Measurements from ENCODE around the gene CCND2. TPM values are rescaled to one million over a fixed set of nuclear protein-coding genes. Genes with fewer than 3 reads are reported as not detected.
A peak's percentile ranks its signal among the peaks of the same experiment; 100 is the strongest.

Gene CCND2
- total RNA-seq, 1 experiment from 2014 or later: 194 TPM

- DNase-seq (ENCODE audit: low spot score): no peak
- no peak for TF ChIP-seq ZNF232 (CRISPR knock-in tag; IDR thresholded peaks at IDR 0.05)
- no peak for TF ChIP-seq ATF3 (CRISPR knock-in tag; conservative IDR thresholded peaks at IDR 0.05)
- TF ChIP-seq, protein P1, sequence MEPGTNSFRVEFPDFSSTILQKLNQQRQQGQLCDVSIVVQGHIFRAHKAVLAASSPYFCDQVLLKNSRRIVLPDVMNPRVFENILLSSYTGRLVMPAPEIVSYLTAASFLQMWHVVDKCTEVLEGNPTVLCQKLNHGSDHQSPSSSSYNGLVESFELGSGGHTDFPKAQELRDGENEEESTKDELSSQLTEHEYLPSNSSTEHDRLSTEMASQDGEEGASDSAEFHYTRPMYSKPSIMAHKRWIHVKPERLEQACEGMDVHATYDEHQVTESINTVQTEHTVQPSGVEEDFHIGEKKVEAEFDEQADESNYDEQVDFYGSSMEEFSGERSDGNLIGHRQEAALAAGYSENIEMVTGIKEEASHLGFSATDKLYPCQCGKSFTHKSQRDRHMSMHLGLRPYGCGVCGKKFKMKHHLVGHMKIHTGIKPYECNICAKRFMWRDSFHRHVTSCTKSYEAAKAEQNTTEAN (CRISPR knock-in tag; IDR thresholded peaks at IDR 0.05): no peak
- TF ChIP-seq, protein P2, sequence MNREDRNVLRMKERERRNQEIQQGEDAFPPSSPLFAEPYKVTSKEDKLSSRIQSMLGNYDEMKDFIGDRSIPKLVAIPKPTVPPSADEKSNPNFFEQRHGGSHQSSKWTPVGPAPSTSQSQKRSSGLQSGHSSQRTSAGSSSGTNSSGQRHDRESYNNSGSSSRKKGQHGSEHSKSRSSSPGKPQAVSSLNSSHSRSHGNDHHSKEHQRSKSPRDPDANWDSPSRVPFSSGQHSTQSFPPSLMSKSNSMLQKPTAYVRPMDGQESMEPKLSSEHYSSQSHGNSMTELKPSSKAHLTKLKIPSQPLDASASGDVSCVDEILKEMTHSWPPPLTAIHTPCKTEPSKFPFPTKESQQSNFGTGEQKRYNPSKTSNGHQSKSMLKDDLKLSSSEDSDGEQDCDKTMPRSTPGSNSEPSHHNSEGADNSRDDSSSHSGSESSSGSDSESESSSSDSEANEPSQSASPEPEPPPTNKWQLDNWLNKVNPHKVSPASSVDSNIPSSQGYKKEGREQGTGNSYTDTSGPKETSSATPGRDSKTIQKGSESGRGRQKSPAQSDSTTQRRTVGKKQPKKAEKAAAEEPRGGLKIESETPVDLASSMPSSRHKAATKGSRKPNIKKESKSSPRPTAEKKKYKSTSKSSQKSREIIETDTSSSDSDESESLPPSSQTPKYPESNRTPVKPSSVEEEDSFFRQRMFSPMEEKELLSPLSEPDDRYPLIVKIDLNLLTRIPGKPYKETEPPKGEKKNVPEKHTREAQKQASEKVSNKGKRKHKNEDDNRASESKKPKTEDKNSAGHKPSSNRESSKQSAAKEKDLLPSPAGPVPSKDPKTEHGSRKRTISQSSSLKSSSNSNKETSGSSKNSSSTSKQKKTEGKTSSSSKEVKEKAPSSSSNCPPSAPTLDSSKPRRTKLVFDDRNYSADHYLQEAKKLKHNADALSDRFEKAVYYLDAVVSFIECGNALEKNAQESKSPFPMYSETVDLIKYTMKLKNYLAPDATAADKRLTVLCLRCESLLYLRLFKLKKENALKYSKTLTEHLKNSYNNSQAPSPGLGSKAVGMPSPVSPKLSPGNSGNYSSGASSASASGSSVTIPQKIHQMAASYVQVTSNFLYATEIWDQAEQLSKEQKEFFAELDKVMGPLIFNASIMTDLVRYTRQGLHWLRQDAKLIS (CRISPR knock-in tag; IDR thresholded peaks at IDR 0.05; ENCODE audit: borderline replicate concordance): no peak
- TF ChIP-seq TEAD4 (CRISPR knock-in tag; IDR thresholded peaks at IDR 0.05): no peak
- TF ChIP-seq, protein P3, sequence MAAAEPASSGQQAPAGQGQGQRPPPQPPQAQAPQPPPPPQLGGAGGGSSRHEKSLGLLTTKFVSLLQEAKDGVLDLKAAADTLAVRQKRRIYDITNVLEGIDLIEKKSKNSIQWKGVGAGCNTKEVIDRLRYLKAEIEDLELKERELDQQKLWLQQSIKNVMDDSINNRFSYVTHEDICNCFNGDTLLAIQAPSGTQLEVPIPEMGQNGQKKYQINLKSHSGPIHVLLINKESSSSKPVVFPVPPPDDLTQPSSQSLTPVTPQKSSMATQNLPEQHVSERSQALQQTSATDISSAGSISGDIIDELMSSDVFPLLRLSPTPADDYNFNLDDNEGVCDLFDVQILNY (CRISPR knock-in tag; IDR thresholded peaks at IDR 0.05): no peak
- TF ChIP-seq ZNF416 (CRISPR knock-in tag; IDR thresholded peaks at IDR 0.05): no peak
- no peak for TF ChIP-seq NR1H2 (CRISPR knock-in tag; IDR thresholded peaks at IDR 0.05)
- no peak for TF ChIP-seq TEAD1 (CRISPR knock-in tag; IDR thresholded peaks at IDR 0.05)
- TF ChIP-seq, protein P4, sequence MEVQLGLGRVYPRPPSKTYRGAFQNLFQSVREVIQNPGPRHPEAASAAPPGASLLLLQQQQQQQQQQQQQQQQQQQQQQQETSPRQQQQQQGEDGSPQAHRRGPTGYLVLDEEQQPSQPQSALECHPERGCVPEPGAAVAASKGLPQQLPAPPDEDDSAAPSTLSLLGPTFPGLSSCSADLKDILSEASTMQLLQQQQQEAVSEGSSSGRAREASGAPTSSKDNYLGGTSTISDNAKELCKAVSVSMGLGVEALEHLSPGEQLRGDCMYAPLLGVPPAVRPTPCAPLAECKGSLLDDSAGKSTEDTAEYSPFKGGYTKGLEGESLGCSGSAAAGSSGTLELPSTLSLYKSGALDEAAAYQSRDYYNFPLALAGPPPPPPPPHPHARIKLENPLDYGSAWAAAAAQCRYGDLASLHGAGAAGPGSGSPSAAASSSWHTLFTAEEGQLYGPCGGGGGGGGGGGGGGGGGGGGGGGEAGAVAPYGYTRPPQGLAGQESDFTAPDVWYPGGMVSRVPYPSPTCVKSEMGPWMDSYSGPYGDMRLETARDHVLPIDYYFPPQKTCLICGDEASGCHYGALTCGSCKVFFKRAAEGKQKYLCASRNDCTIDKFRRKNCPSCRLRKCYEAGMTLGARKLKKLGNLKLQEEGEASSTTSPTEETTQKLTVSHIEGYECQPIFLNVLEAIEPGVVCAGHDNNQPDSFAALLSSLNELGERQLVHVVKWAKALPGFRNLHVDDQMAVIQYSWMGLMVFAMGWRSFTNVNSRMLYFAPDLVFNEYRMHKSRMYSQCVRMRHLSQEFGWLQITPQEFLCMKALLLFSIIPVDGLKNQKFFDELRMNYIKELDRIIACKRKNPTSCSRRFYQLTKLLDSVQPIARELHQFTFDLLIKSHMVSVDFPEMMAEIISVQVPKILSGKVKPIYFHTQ (CRISPR knock-in tag; IDR thresholded peaks at IDR 0.05): no peak
- no peak for TF ChIP-seq TCF7 (CRISPR knock-in tag; IDR thresholded peaks at IDR 0.05; ENCODE audit: low read depth)
- no peak for TF ChIP-seq RORB (CRISPR knock-in tag; IDR thresholded peaks at IDR 0.05)
- no peak for TF ChIP-seq ZNF532 (CRISPR knock-in tag; IDR thresholded peaks at IDR 0.05; ENCODE audit: borderline replicate concordance)
- no peaks in the 10 kb centered on the region for H3K9me3 Mint-ChIP-seq
- ChIA-PET CTCF (no interaction called here), POLR2A (no interaction called here)
- no peak for ATAC-seq
- peaks cover 97% of the 10 kb centered on the region for H3K36me3 Mint-ChIP-seq
- H3K4me3 Mint-ChIP-seq: no peak overlapping the region; the same call in 1 of the 2 replicates
- H3K4me1 Mint-ChIP-seq: peaks cover 73% of the 10 kb centered on the region
- H3K27ac Mint-ChIP-seq: peak overlapping the region; percentile 93
- H3K27me3 Mint-ChIP-seq (ENCODE audit: low read depth): no peaks in the 10 kb centered on the region
Observed at GRCh38 chr12:4280351-4281163, 7.0 kb downstream of the CCND2 start.
